SK-N-SH (cell line): ENCODE measurements around the gene DAB1. TPM values are rescaled to one million over a fixed set of nuclear protein-coding genes. Genes with fewer than 3 reads are reported as not detected.

Source experiments
- CTCF ChIA-PET: fragments of 300-600, 350-600 bp; formaldehyde crosslinking; extraction: SDS; loops from one replicate; lab custom pipeline; 2021; lab: Yijun Ruan, JAX
- POLR2A ChIA-PET: fragments of 350-600 bp; sonication (Branson Sonifier 250); formaldehyde crosslinking; extraction: SDS; loops from one replicate; lab custom pipeline; 2020; ENCODE audit warnings: antibody characterized with exemption, inconsistent platforms; lab: Yijun Ruan, JAX
- DNase-seq: peaks from one replicate; pipeline ENCODE4 v3.0.0; 2012
- H2AFZ ChIP-seq: fragments of 200-600 bp; sonication (generic); 2 replicates; pipeline ENCODE4 v1.8.1; 2016; ENCODE audit warnings: antibody characterized with exemption, mild to moderate bottlenecking, low read depth
- H3F3A ChIP-seq: fragments of 200-600 bp; sonication (generic); replicated peaks from 2 replicates; pipeline ENCODE3; 2016; ENCODE audit warnings: antibody characterized with exemption, mild to moderate bottlenecking; ENCODE audit not compliant: insufficient read depth
- H3K27ac ChIP-seq, 2 experiments: fragments of 200-500 bp in 1 of 2; fragments of 200-600 bp in 1 of 2; sonication (Bioruptor generic) in 1 of 2; sonication (generic), shearing (Covaris generic) in 1 of 2; 2 replicates each; pipeline versions ENCODE4 v1.5.1 to v1.6.1; 2014 to 2016; ENCODE audit warnings: low read depth in 2 of 2, inconsistent platforms in 1 of 2, low read length in 1 of 2, mild to moderate bottlenecking in 1 of 2, mixed read lengths in 1 of 2
- H3K27me3 ChIP-seq: fragments of 200-600 bp; sonication (generic), shearing (Covaris generic); 2 replicates; pipeline ENCODE4 v1.6.1; 2016; ENCODE audit warnings: mixed run types; ENCODE audit not compliant: insufficient read depth
- H3K36me3 ChIP-seq, 2 experiments: fragments of 200-500 bp in 1 of 2; fragments of 200-600 bp in 1 of 2; sonication (Bioruptor generic) in 1 of 2; sonication (generic) in 1 of 2; replicated peaks in 1 of 2; 2 replicates each; pipeline versions ENCODE3 to v1.5.1; 2014 to 2016; ENCODE audit warnings: low read length in 1 of 2, mild to moderate bottlenecking in 1 of 2; ENCODE audit not compliant: insufficient read depth in 2 of 2, control insufficient read depth in 1 of 2
- H3K4me1 ChIP-seq, 2 experiments: fragments of 200-500 bp in 1 of 2; fragments of 200-600 bp in 1 of 2; sonication (Bioruptor generic) in 1 of 2; sonication (generic), shearing (Covaris generic) in 1 of 2; 2 replicates each; pipeline versions ENCODE4 v1.5.1 to v1.6.1; 2014 to 2016; ENCODE audit warnings: low read depth in 1 of 2, low read length in 1 of 2, mixed run types in 1 of 2; ENCODE audit not compliant: insufficient read depth in 2 of 2, control insufficient read depth in 1 of 2
- H3K4me2 ChIP-seq: fragments of 200-600 bp; sonication (generic), shearing (Covaris generic); 2 replicates; pipeline ENCODE4 v1.6.1; 2017; ENCODE audit warnings: mixed run types
- H3K4me3 ChIP-seq, 2 experiments: fragments of 200-500 bp in 1 of 2; fragments of 200-600 bp in 1 of 2; sonication (Bioruptor generic) in 1 of 2; sonication (generic), shearing (Covaris generic) in 1 of 2; 2 replicates each; pipeline versions ENCODE4 v1.5.1 to v1.8.1; 2014 to 2016; ENCODE audit warnings: low read depth in 2 of 2, inconsistent platforms in 1 of 2, low read length in 1 of 2, mild to moderate bottlenecking in 1 of 2, mixed read lengths in 1 of 2, moderate library complexity in 1 of 2
- H3K79me2 ChIP-seq: fragments of 200-600 bp; sonication (generic); 2 replicates; pipeline ENCODE4 v1.8.1; 2017; ENCODE audit warnings: mild to moderate bottlenecking; ENCODE audit not compliant: insufficient read depth
- H3K9ac ChIP-seq: fragments of 200-600 bp; sonication (generic); 2 replicates; pipeline ENCODE4 v1.6.1; 2017; ENCODE audit warnings: mixed run types
- H3K9me2 ChIP-seq: fragments of 200-600 bp; sonication (generic); 2 replicates; pipeline ENCODE4 v1.6.1; 2017; ENCODE audit warnings: mixed run types
- H3K9me3 ChIP-seq: fragments of 200-600 bp; sonication (generic); 2 replicates; pipeline ENCODE4 v1.6.1; 2017; ENCODE audit warnings: mixed run types, mild to moderate bottlenecking, moderate library complexity
- H4K20me1 ChIP-seq: fragments of 200-600 bp; sonication (generic); 2 replicates; pipeline ENCODE4 v1.6.1; 2017; ENCODE audit warnings: mild to moderate bottlenecking, mixed run types; ENCODE audit not compliant: insufficient read depth
- FOSL2 ChIP-seq: IDR thresholded peaks from 2 replicates; pipeline ENCODE4 v1.4.0; 2012; ENCODE audit warnings: low read depth, mild to moderate bottlenecking, moderate library complexity, borderline replicate concordance
- FOXJ3 ChIP-seq: sonication (generic); formaldehyde crosslinking; IDR thresholded peaks from 2 replicates; pipeline ENCODE4 v1.5.1; 2020; ENCODE audit warnings: mild to moderate bottlenecking, missing genetic modification reagents
- FOXM1 ChIP-seq: IDR thresholded peaks from 2 replicates; pipeline ENCODE4 v1.4.0; 2012; ENCODE audit warnings: low read depth, mild to moderate bottlenecking
- GABPA ChIP-seq: IDR thresholded peaks from 2 replicates; pipeline ENCODE4 v1.4.0; 2012; ENCODE audit warnings: low read depth, mild to moderate bottlenecking
- GATA2 ChIP-seq: sonication (generic); formaldehyde crosslinking; IDR thresholded peaks from 2 replicates; pipeline ENCODE4 v1.5.0; 2020; ENCODE audit warnings: mild to moderate bottlenecking, missing genetic modification reagents
- MEF2A ChIP-seq: IDR thresholded peaks from 2 replicates; pipeline ENCODE4 v1.4.0; 2012; ENCODE audit warnings: low read depth, borderline replicate concordance
- MXI1 ChIP-seq: IDR thresholded peaks from 2 replicates; pipeline ENCODE4 v1.6.1; 2012; ENCODE audit warnings: mild to moderate bottlenecking, low read depth, low read length, improper control_type of control experiment
- NFIC ChIP-seq: IDR thresholded peaks from 2 replicates; pipeline ENCODE4 v1.4.0; 2012; ENCODE audit warnings: borderline replicate concordance
- RAD21 ChIP-seq: IDR thresholded peaks from 2 replicates; pipeline ENCODE4 v1.6.1; 2012; ENCODE audit warnings: mild to moderate bottlenecking, low read length
- RCOR1 ChIP-seq: fragments of 150-350 bp; IDR thresholded peaks from 2 replicates; pipeline ENCODE4 v1.6.1; 2017; ENCODE audit warnings: antibody characterized with exemption, low read length
- RXRA ChIP-seq: IDR thresholded peaks from 2 replicates; pipeline ENCODE4 v1.4.0; 2012; ENCODE audit warnings: low read depth, mild to moderate bottlenecking, borderline replicate concordance
- SIN3A ChIP-seq: IDR thresholded peaks from 2 replicates; pipeline ENCODE4 v1.6.1; 2012; ENCODE audit warnings: low read depth, mild to moderate bottlenecking, low read length, moderate library complexity, borderline replicate concordance
- WGBS: methylation state at CpG from one replicate; pipeline ENCODE4 v1.1.6; 2017; ENCODE audit warnings: low lambda C conversion rate; 5-methylcytosine and 5-hydroxymethylcytosine counted together
- polyA plus RNA-seq, 3 experiments: library from polyadenylated mRNA; depleted of rRNA; stranded (reverse); fragments of >200 nt; gene quantifications; 2 replicates each; pipeline ENCODE4 v1.2.3, GENCODE V29; 2012
- TF ChIP-seq, protein P1 (sequence below): IDR thresholded peaks from 2 replicates; pipeline ENCODE4; 2012
- TF ChIP-seq, protein P2 (sequence below): fragments of 150-350 bp; IDR thresholded peaks from 2 replicates; pipeline ENCODE4 v1.6.1; 2017; ENCODE audit warnings: antibody characterized with exemption, low read length, low read depth, borderline replicate concordance
- TF ChIP-seq, protein P3 (sequence below): IDR thresholded peaks from 2 replicates; pipeline ENCODE4 v1.4.0; 2012; ENCODE audit warnings: low read depth, borderline replicate concordance
- TF ChIP-seq, protein P4 (sequence below): IDR thresholded peaks from 2 replicates; pipeline ENCODE4 v1.4.0; 2012; ENCODE audit warnings: low read depth, borderline replicate concordance
- TF ChIP-seq, protein P5 (sequence below): fragments of 150-350 bp; IDR thresholded peaks from 2 replicates; pipeline ENCODE4 v1.6.1; 2016; ENCODE audit warnings: mild to moderate bottlenecking, low read depth, low read length
- TF ChIP-seq, protein P6 (sequence below): IDR thresholded peaks from 2 replicates; pipeline ENCODE4 v1.6.1; 2012; ENCODE audit warnings: mild to moderate bottlenecking, low read depth, low read length, moderate library complexity

Gene DAB1
- polyA plus RNA-seq, 1 of the 3 experiments (the other 2 are of a cell fraction), result 2.9 TPM

DNA sequence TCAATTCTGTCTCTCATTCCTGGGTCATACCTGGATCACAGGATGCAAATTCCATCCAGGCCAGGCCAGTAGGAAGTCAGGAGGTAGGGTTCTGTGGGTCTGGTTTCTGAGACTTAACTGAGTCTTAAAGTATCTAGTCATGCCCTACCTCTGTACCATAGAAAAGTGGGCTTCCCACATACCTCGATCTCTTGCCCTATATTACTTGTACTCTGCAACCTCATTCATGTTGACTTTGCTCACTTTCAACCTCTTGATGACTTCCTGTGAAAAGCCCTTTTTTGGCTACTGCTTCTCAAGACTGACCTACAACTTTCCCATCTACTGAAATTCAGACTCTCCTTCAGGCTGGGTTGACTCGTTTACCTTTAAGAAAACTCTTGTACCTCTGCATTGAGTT, 329.1 kb downstream of the DAB1 start:
- H3K9me3 ChIP-seq, result no peaks in the 10 kb centered on the region
- no peaks in the 10 kb centered on the region for H3K36me3 ChIP-seq
- H3K79me2 ChIP-seq, result no peaks in the 10 kb centered on the region
- no peak overlapping the region for H2AFZ ChIP-seq
- WGBS, result 68% methylated on average over 2 of the region's 2 CpGs
- H4K20me1 ChIP-seq, result no peaks in the 10 kb centered on the region
- no peak overlapping the region for H3K27ac ChIP-seq
- no peak for DNase-seq
- H3K9ac ChIP-seq, result no peak overlapping the region
- POLR2A ChIA-PET, result no interaction called here
- TF ChIP-seq FOSL2 (no peak), SIN3A (no peak), NFIC (no peak), GATA2 (no peak), FOXJ3 (no peak), RAD21 (no peak), MXI1 (no peak), RCOR1 (no peak)
- TF ChIP-seq, protein P1, sequence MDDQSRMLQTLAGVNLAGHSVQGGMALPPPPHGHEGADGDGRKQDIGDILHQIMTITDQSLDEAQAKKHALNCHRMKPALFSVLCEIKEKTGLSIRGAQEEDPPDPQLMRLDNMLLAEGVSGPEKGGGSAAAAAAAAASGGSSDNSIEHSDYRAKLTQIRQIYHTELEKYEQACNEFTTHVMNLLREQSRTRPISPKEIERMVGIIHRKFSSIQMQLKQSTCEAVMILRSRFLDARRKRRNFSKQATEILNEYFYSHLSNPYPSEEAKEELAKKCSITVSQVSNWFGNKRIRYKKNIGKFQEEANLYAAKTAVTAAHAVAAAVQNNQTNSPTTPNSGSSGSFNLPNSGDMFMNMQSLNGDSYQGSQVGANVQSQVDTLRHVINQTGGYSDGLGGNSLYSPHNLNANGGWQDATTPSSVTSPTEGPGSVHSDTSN, result no peak
- TF ChIP-seq, protein P2, sequence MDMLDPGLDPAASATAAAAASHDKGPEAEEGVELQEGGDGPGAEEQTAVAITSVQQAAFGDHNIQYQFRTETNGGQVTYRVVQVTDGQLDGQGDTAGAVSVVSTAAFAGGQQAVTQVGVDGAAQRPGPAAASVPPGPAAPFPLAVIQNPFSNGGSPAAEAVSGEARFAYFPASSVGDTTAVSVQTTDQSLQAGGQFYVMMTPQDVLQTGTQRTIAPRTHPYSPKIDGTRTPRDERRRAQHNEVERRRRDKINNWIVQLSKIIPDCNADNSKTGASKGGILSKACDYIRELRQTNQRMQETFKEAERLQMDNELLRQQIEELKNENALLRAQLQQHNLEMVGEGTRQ, result no peak
- TF ChIP-seq, protein P3, sequence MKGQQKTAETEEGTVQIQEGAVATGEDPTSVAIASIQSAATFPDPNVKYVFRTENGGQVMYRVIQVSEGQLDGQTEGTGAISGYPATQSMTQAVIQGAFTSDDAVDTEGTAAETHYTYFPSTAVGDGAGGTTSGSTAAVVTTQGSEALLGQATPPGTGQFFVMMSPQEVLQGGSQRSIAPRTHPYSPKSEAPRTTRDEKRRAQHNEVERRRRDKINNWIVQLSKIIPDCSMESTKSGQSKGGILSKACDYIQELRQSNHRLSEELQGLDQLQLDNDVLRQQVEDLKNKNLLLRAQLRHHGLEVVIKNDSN, result no peak
- no peaks in the 10 kb centered on the region for H3F3A ChIP-seq
- CTCF ChIA-PET, result no interaction called here
- no peaks in the 10 kb centered on the region for H3K27me3 ChIP-seq
- no peak overlapping the region for H3K4me3 ChIP-seq
- H3K4me2 ChIP-seq, result no peak overlapping the region
- no peaks in the 10 kb centered on the region for H3K4me1 ChIP-seq
- H3K9me2 ChIP-seq, result no peaks in the 10 kb centered on the region

DNA sequence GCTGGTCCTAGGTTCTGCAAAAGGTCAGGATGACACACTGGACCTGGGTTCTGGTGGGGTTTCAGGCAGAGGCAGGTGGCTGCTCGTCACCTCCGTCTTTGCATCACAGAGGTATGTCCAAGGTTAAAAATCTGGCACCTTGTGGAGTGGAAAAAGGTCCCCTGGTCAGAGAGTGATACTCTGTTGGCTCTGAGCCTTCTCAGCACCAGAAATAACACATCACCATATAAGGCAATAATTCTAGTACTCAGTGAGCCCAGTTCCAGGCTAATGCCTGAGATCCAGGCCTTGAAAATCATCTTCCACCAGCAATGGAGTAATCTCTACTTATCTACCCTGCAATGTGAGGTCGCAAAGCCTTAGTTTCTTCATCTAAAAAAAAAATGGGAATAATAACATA, 330.7 kb downstream of the DAB1 start:
- H3K4me3 ChIP-seq, result no peak overlapping the region
- ChIA-PET POLR2A (no interaction called here), CTCF (no interaction called here)
- H4K20me1 ChIP-seq, result no peaks in the 10 kb centered on the region
- no peak overlapping the region for H3K4me2 ChIP-seq
- no peak overlapping the region for H3K27ac ChIP-seq
- no peaks in the 10 kb centered on the region for H3K36me3 ChIP-seq
- no peak overlapping the region for H2AFZ ChIP-seq
- no peak for DNase-seq
- H3K9me2 ChIP-seq, result no peaks in the 10 kb centered on the region
- H3K27me3 ChIP-seq, result no peaks in the 10 kb centered on the region
- WGBS, result 82% methylated on average over 3 of the region's 3 CpGs
- H3K9ac ChIP-seq, result no peak overlapping the region
- no peaks in the 10 kb centered on the region for H3K9me3 ChIP-seq
- H3K79me2 ChIP-seq, result no peaks in the 10 kb centered on the region
- H3F3A ChIP-seq, result no peaks in the 10 kb centered on the region
- H3K4me1 ChIP-seq, result no peaks in the 10 kb centered on the region
- TF ChIP-seq, protein P4, sequence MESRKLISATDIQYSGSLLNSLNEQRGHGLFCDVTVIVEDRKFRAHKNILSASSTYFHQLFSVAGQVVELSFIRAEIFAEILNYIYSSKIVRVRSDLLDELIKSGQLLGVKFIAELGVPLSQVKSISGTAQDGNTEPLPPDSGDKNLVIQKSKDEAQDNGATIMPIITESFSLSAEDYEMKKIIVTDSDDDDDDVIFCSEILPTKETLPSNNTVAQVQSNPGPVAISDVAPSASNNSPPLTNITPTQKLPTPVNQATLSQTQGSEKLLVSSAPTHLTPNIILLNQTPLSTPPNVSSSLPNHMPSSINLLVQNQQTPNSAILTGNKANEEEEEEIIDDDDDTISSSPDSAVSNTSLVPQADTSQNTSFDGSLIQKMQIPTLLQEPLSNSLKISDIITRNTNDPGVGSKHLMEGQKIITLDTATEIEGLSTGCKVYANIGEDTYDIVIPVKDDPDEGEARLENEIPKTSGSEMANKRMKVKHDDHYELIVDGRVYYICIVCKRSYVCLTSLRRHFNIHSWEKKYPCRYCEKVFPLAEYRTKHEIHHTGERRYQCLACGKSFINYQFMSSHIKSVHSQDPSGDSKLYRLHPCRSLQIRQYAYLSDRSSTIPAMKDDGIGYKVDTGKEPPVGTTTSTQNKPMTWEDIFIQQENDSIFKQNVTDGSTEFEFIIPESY, result no peak
- TF ChIP-seq RAD21 (no peak), FOXM1 (no peak), FOSL2 (no peak), GABPA (no peak), RXRA (no peak), SIN3A (no peak), MXI1 (no peak), MEF2A (no peak)
- TF ChIP-seq, protein P5, sequence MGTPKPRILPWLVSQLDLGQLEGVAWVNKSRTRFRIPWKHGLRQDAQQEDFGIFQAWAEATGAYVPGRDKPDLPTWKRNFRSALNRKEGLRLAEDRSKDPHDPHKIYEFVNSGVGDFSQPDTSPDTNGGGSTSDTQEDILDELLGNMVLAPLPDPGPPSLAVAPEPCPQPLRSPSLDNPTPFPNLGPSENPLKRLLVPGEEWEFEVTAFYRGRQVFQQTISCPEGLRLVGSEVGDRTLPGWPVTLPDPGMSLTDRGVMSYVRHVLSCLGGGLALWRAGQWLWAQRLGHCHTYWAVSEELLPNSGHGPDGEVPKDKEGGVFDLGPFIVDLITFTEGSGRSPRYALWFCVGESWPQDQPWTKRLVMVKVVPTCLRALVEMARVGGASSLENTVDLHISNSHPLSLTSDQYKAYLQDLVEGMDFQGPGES, result no peak
- TF ChIP-seq, protein P6, sequence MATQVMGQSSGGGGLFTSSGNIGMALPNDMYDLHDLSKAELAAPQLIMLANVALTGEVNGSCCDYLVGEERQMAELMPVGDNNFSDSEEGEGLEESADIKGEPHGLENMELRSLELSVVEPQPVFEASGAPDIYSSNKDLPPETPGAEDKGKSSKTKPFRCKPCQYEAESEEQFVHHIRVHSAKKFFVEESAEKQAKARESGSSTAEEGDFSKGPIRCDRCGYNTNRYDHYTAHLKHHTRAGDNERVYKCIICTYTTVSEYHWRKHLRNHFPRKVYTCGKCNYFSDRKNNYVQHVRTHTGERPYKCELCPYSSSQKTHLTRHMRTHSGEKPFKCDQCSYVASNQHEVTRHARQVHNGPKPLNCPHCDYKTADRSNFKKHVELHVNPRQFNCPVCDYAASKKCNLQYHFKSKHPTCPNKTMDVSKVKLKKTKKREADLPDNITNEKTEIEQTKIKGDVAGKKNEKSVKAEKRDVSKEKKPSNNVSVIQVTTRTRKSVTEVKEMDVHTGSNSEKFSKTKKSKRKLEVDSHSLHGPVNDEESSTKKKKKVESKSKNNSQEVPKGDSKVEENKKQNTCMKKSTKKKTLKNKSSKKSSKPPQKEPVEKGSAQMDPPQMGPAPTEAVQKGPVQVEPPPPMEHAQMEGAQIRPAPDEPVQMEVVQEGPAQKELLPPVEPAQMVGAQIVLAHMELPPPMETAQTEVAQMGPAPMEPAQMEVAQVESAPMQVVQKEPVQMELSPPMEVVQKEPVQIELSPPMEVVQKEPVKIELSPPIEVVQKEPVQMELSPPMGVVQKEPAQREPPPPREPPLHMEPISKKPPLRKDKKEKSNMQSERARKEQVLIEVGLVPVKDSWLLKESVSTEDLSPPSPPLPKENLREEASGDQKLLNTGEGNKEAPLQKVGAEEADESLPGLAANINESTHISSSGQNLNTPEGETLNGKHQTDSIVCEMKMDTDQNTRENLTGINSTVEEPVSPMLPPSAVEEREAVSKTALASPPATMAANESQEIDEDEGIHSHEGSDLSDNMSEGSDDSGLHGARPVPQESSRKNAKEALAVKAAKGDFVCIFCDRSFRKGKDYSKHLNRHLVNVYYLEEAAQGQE, result no peak
